Measurements from ENCODE around the gene PCNX2.

GRCh38 chr1:233245191-233245765, 50.2 kb downstream of the PCNX2 start:
- TF ChIP-seq CTCF (IDR thresholded peaks at IDR 0.05): no peak
- no peak for TF ChIP-seq POLR2AphosphoS5 (IDR thresholded peaks at IDR 0.05)
- TF ChIP-seq EP300 (IDR thresholded peaks at IDR 0.05): no peak

Data from sigmoid colon (tissue), 4 donors.